VCaP (cell line): ENCODE data around the gene SPRR1A.

Experiments
- H3K27ac ChIP-seq: fragments of 450-650 bp; 2 replicates; pipeline ENCODE4 v1.5.1; 2017
- CTCF ChIP-seq: fragments of 450-650 bp; conservative IDR thresholded peaks from 2 replicates; pipeline ENCODE4 v1.5.1; 2017; ENCODE audit warnings: mild to moderate bottlenecking, moderate library complexity

Gene SPRR1A, protein sequence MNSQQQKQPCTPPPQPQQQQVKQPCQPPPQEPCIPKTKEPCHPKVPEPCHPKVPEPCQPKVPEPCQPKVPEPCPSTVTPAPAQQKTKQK

DNA sequence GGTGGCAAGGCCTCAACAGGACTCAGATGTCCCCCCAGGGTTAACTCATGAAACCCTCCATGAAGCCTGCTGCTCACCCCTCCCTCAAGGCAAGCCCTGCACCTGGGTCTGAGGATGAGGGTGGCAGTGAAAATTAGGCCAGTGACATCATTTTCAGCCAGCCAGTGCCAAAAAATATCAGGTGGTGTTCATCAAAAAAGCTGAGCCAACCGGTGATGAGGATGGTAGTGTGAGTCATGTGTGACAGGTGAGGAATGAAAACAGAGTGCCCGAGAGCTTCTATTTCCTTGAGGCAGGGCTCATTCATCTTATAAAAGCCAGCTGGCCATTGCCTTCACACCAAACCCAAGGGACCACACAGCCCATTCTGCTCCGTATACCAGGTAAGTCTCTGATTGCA is at the start of gene SPRR1A:
TSS of gene SPRR1A (plus strand) at position 339 of the 400 bp plus-strand sequence. CDS start 1,150 bp downstream, outside the sequence.
- TF ChIP-seq CTCF, result no peak
- no peak within 1 kb of the TSS for H3K27ac ChIP-seq

DNA sequence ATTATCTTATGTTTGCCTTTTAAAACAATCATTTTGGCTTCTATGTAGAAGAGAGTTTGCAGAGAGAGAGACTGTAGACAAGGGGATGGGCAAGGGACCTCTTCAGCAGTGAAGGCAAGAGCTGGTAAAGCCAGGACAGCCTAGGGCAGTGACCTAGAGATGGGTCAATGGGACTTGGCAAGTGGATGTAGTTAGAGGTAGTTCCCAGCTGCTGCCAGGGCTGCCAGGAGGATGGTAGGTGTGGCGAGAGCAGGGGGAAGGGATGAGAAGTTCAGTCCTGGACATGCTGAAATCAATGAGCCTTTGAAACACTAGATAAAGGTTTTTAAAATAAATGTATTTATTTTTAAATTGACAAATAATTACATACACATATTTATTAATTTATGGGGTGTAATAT is 43.3 kb upstream of the SPRR1A start:
- no peak overlapping the region for H3K27ac ChIP-seq
- TF ChIP-seq CTCF, result no peak

DNA sequence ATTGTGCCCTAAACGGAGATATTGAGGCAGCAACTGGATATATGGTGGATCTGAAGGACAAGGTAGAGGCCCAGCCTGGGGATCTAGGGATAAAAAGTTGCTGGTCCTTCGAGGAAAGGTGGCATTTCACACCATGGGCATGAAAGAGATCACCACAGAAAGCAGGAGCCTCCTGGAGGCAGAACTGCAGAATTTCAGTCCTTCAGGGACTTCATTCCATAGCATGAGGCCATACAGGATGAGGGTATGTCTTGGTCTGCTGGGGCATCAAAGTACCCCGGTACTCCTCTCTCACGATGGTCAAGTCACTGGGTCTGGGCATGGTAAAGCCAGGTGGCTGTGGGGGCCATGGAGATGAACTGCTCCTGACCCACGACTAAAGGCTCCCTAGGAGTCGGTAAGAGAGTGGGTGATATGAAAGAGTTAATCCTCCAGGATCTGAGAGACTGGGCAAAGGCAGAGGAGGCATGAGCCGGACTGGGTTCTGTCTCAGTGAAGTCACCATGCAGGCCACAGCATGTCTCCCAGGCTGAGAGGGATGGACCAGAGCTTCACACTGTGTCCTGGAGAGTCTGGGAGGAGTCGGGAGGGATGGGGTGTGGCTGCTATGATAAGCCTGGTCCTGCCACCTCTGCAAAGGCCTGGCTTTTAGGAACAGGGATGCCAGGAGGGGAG is 42.7 kb upstream of the SPRR1A start:
- no peak overlapping the region for H3K27ac ChIP-seq
- TF ChIP-seq CTCF, result no peak

DNA sequence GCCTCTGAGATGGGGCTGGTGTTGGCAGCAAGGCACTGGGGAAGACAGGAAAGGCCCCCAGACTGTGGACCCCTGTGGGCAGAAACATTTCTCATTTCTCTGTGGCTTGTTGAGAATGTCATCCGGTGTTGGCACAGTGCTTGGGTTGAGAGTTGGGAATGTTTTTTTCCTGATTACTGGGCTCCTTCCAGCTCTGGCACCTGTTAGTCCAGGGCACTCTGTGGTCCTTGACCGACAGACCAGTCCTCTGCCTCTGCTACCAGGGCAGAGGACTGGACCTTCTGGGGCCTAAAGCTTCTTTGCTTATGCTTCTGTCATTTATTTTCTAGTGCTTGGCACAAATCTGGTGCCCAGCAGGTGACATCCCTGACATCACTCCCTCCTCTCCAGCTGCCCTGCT is 41.7 kb upstream of the SPRR1A start:
- H3K27ac ChIP-seq, result no peak overlapping the region
- no peak for TF ChIP-seq CTCF

GRCh38 chr1:152946248-152946647 is 37.6 kb upstream of the SPRR1A start:
- no peak for TF ChIP-seq CTCF
- H3K27ac ChIP-seq, result no peak overlapping the region

DNA sequence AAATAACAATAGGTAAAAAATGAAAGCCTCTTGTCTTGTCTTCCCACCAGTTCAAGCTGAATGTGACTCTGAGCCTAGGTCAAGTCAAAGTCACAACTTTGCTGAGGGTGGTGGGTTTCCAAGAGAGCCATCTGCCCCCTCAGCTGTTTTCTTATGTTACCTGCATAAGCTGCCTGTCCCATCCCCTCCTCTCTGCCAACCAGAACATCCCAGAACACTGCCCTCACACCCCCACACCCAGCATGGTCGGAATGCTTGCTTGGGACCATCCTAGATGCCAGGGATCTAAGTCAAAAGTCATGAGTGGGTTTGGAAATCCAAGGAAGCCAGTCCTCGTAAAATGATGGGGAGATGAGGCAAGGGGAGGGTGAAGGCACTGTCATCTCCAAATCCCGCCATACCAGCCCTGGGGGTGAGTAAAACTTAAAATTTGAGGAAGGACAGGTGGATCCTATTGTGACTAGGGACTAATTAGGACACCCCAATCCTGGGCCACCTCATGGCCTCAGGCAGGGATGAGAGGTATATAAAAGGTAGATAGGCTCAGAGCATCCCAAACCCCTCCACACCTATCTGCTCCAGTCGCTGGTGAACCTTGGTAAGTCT is 37.1 kb upstream of the SPRR1A start, which contains the start of gene SPRR5:
TSS of gene SPRR5 (plus strand) at position 556 of the 606 bp plus-strand sequence. CDS start 1,349 bp downstream, outside the sequence.
- TF ChIP-seq CTCF, result no peak
- no peak within 1 kb of the TSS for H3K27ac ChIP-seq

DNA sequence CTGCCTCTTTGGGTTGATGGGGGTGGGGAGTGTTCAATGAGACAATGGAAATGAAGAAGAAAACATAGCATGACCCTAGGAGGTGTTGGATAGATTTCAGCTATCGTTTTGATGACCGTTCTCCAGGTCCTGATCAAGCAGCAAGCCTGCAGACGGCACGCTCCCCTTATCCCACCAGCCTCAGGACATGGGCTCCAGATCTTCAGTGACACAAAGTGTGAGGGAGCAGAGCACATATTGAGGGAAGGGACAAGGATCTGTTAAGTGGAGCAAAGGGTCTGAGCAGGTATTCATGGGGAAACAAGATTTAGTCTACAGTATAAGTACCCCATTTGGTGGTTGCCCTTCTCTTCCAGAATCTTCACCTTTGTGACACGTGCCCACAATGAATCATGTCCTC is 32.2 kb upstream of the SPRR1A start:
- TF ChIP-seq CTCF, result no peak
- H3K27ac ChIP-seq, result no peak overlapping the region
